Sigmoid colon (tissue), 7 donors: ENCODE measurements around the gene ZC3H11A. TPM values are rescaled to one million over a fixed set of nuclear protein-coding genes. Genes with fewer than 3 reads are reported as not detected.

ENCODE experiments used
- DNase-seq: peaks from one replicate; pipeline ENCODE4 v3.0.0-alpha.2; 2019
- H3K27ac ChIP-seq, 4 donors: fragments of 200-600 bp; sonication (generic); one replicate each; pipeline ENCODE4 v1.5.1; 2016 to 2019; ENCODE audit warnings: mild to moderate bottlenecking in 1 of 4
- H3K27me3 ChIP-seq, 3 donors: fragments of 200-600 bp; sonication (generic); one replicate each; pipeline ENCODE4 v1.5.1; 2019; ENCODE audit warnings: mild to moderate bottlenecking in 1 of 3
- H3K36me3 ChIP-seq, 4 donors: fragments of 200-600 bp; sonication (generic); one replicate each; pipeline ENCODE4 v1.5.1; 2016 to 2019
- H3K4me1 ChIP-seq, 4 donors: fragments of 200-600 bp; sonication (generic); one replicate each; pipeline ENCODE4 v1.5.1; 2017 to 2019
- H3K4me3 ChIP-seq, 4 donors: fragments of 200-600 bp; sonication (generic); one replicate each; pipeline ENCODE4 v1.5.1; 2017 to 2019; ENCODE audit warnings: mild to moderate bottlenecking in 2 of 4, moderate library complexity in 1 of 4
- H3K9me3 ChIP-seq, 4 donors: fragments of 200-600 bp in 3 of 4; sonication (generic) in 3 of 4; one replicate each; pipeline versions ENCODE4 v1.5.1 to v1.6.1; 2013 to 2019
- EP300 ChIP-seq, 4 donors: sonication (generic); formaldehyde crosslinking; IDR thresholded peaks; one replicate each; pipeline ENCODE4 v1.6.1; 2017; ENCODE audit warnings: antibody characterized with exemption in 4 of 4
- POLR2A ChIP-seq, 2 donors: fragments of 450-650 bp; IDR thresholded peaks; one replicate each; pipeline ENCODE4 v1.6.1; 2016; ENCODE audit warnings: antibody characterized with exemption in 2 of 2, mild to moderate bottlenecking in 2 of 2, moderate library complexity in 2 of 2
- POLR2AphosphoS5 ChIP-seq, 4 donors: sonication (generic); formaldehyde crosslinking; IDR thresholded peaks; one replicate each; pipeline ENCODE4 v1.6.1; 2017; ENCODE audit warnings: antibody characterized with exemption in 4 of 4
- WGBS, 2 donors: extraction: QIAGEN DNeasy Blood & Tissue Kit; methylation state at CpG; one replicate each; pipeline ENCODE4 v1.1.7; 2013; 5-methylcytosine and 5-hydroxymethylcytosine counted together
- intact Hi-C: fragments of 100-400 bp; cut with DNase I; formaldehyde crosslinking; loops from one replicate; pipeline ENCODE4 v1.15.1; 2023
- polyA plus RNA-seq, 3 donors: library from polyadenylated mRNA; stranded (reverse); fragments of 200-250 nt; gene quantifications; one replicate each; pipeline ENCODE4 v1.2.3, GENCODE V29; 2013
- total RNA-seq, 4 donors: library from RNA; depleted of rRNA; stranded (reverse); fragments of >200 nt; gene quantifications; one replicate each; pipeline ENCODE4 v1.1.0, GENCODE V29; 2016
- TF ChIP-seq, protein P1 (sequence below), 4 experiments: fragments of 450-650 bp in 3 of 4; fragments of 200-600 bp in 1 of 4; IDR thresholded peaks; one replicate each; pipeline ENCODE4 v1.5.1; 2016 to 2019; ENCODE audit warnings: antibody characterized with exemption in 4 of 4, mild to moderate bottlenecking in 3 of 4, moderate library complexity in 2 of 4
- donor health status: healthy with polysubstance abuse.
- donor health status: Bipolar disorder and iron deficiency.
- donor health status: healthy.

ZC3H11A gene
- total and polyA plus RNA-seq, 7 donors, result 17.8 to 111 (median 84.9) TPM

DNA sequence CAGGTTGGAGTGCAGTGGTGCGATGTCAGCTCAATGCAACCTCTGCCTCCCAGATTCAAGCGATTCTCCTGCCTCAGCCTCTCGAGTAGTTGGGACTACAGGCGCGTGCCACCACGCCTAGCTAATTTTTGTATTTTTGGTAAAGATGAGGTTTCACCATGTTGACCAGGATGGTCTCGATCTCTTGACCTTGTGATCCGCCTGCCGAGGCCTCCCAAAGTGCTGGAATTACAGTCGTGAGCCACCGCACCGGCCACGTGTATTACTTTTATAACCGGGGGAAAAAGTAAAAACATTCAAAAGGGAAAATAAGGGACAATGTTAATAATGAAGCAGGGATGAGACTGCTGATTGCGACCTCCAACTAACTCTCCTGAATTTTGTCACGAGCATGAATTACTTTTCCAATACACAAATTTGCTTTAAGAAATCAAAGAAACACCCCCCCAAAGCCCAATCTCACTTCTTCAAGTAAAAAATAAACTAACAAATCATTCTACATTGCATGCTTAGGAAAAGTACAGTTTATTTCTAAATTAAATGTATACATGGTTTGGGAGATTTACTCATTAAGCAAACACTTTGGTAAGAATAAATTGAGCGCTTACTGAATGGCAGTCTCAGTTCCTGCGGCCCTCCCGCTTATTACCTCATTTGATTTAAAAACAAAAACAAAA lies 521 bp upstream of the ZC3H11A start:
- TF ChIP-seq POLR2A (IDR thresholded peaks at IDR 0.05), result no peak
- no peak for TF ChIP-seq EP300 (IDR thresholded peaks at IDR 0.05)
- TF ChIP-seq POLR2AphosphoS5 (IDR thresholded peaks at IDR 0.05), result no peak
- TF ChIP-seq, protein P1, sequence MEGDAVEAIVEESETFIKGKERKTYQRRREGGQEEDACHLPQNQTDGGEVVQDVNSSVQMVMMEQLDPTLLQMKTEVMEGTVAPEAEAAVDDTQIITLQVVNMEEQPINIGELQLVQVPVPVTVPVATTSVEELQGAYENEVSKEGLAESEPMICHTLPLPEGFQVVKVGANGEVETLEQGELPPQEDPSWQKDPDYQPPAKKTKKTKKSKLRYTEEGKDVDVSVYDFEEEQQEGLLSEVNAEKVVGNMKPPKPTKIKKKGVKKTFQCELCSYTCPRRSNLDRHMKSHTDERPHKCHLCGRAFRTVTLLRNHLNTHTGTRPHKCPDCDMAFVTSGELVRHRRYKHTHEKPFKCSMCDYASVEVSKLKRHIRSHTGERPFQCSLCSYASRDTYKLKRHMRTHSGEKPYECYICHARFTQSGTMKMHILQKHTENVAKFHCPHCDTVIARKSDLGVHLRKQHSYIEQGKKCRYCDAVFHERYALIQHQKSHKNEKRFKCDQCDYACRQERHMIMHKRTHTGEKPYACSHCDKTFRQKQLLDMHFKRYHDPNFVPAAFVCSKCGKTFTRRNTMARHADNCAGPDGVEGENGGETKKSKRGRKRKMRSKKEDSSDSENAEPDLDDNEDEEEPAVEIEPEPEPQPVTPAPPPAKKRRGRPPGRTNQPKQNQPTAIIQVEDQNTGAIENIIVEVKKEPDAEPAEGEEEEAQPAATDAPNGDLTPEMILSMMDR (IDR thresholded peaks at IDR 0.05), result no peak
- DNase-seq, result no peak
- 75% methylated on average over 19 of the region's 19 CpGs for WGBS, 2 donors
- H3K9me3 ChIP-seq, result no peaks in the 10 kb centered on the region
- peaks cover 0 to 15% (median 0%) of the 10 kb centered on the region in 4 donors for H3K36me3 ChIP-seq
- H3K27me3 ChIP-seq, result no peaks in the 10 kb centered on the region
- H3K27ac ChIP-seq, result peak overlapping the region; percentile 92 to 99 (median 96)
- intact Hi-C loops, result loop anchor here (2.0 to 10.0 kb wide), 5 partner anchors 24 to 293 kb away; no protein-coding TSS in a partner anchor
- H3K4me3 ChIP-seq, result peak overlapping the region; percentile 68 to 90 (median 78)
- H3K4me1 ChIP-seq, result peaks cover 0 to 39% (median 36%) of the 10 kb centered on the region in 4 donors

DNA sequence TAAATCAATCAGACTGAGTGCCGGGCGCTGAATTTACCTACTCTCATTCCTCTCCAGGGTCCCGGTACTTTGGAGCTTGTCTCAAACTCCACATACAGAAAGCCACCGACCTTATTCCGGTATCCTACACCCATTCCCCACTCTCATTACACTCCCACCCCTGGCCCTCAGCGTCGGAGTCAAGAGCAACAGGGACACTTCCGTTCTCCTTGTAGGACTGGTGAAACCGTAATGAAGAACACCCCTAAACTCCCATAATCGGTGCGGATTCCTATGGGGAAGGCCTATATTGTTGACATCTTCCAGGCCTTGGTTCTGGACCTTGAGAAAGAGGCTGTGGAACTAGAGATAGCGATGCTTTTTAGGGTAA lies 798 bp downstream of the ZC3H11A start:
- 1% methylated on average over 12 of the region's 12 CpGs for WGBS, 2 donors
- Histone ChIP-seq H3K9me3 (no peaks in the 10 kb centered on the region), H3K27ac (peak overlapping the region; percentile 92 to 99 (median 96)), H3K27me3 (no peaks in the 10 kb centered on the region), H3K4me3 (peak overlapping the region; percentile 68 to 90 (median 78)), H3K36me3 (peaks cover 0 to 15% (median 0%) of the 10 kb centered on the region in 4 donors), H3K4me1 (peaks cover 0 to 52% (median 47%) of the 10 kb centered on the region in 4 donors)
- intact Hi-C loops, result loop anchor here (5.0 to 10.0 kb wide), 4 partner anchors 59 to 294 kb away; no protein-coding TSS in a partner anchor
- TF ChIP-seq POLR2AphosphoS5 (IDR thresholded peaks at IDR 0.05) (peak in 1 of 4 donors; percentile 13), POLR2A (IDR thresholded peaks at IDR 0.05) (no peak)
- DNase-seq, result no peak

DNA sequence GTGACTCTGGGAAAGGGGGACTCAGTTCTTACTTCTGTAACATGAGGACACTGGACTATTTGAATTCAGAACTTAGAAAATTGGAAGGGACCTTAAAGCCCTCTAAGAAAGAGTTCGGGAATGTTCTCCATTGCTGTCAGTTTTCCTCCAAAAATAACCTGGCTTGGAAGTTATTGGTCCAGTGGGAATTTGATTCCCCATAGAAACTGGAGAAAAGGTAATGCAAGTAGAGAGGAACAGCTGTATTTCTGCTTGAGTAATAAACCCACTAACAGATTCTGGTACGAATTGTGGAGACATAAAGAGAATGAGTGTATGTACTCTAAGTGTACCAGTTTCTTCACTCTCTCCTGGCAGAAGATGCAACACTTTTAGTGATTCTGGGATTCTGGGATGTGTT lies 1.8 kb downstream of the ZC3H11A start:
- Histone ChIP-seq H3K4me3 (peak overlapping the region in 2 of 4 donors; percentile 68 to 90), H3K4me1 (peaks cover 0 to 61% (median 55%) of the 10 kb centered on the region in 4 donors), H3K27ac (peak overlapping the region in 2 of 4 donors; percentile 96 to 99), H3K9me3 (no peaks in the 10 kb centered on the region), H3K36me3 (peaks cover 0 to 15% (median 0%) of the 10 kb centered on the region in 4 donors), H3K27me3 (no peaks in the 10 kb centered on the region)
- DNase-seq, result no peak
- intact Hi-C loops, result loop anchor here (5.0 to 10.0 kb wide), 4 partner anchors 60 to 295 kb away; no protein-coding TSS in a partner anchor
- TF ChIP-seq, protein P1 (IDR thresholded peaks at IDR 0.05), result no peak
- TF ChIP-seq POLR2A (IDR thresholded peaks at IDR 0.05) (no peak), POLR2AphosphoS5 (IDR thresholded peaks at IDR 0.05) (no peak), EP300 (IDR thresholded peaks at IDR 0.05) (no peak)
- WGBS, 2 donors, result 81 to 87% methylated on average over 2 of the region's 2 CpGs

DNA sequence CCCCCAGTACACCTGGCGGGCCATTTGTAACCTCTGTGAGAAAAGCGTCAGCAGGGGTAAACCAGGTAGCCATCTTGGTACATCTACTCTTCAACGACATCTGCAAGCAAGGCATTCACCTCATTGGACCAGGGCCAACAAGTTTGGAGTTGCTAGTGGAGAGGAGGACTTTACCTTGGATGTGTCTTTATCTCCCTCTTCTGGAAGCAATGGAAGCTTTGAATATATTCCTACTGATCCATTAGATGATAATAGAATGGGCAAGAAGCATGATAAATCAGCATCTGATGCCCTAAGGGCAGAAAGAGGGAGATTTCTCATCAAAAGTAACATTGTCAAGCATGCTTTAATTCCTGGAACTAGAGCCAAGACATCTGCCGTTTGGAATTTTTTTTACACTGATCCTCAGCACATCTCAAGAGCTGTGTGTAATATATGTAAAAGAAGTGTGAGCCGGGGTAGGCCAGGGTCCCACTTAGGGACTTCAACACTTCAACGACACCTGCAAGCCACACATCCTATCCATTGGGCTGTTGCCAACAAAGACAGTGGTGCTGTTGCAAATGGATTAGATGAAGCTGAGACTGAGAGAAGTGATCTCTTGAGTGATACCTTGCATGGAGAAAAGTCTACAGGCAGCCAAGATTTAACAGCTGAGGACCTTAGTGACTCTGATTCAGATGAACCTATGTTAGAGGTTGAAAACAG lies 2.7 kb downstream of the ZC3H11A start:
- H3K9me3 ChIP-seq, result no peaks in the 10 kb centered on the region
- H3K4me3 ChIP-seq, result no peak overlapping the region
- H3K27ac ChIP-seq, result peak overlapping the region in 2 of 4 donors; percentile 96 to 99
- peak; percentile 69 for DNase-seq
- H3K27me3 ChIP-seq, result no peaks in the 10 kb centered on the region
- intact Hi-C loops, result loop anchor here (5.0 to 10.0 kb wide), 4 partner anchors 61 to 296 kb away; no protein-coding TSS in a partner anchor
- TF ChIP-seq POLR2AphosphoS5 (IDR thresholded peaks at IDR 0.05) (no peak), EP300 (IDR thresholded peaks at IDR 0.05) (no peak), POLR2A (IDR thresholded peaks at IDR 0.05) (no peak)
- TF ChIP-seq, protein P1 (IDR thresholded peaks at IDR 0.05), result no peak
- peaks cover 0 to 17% (median under 1%) of the 10 kb centered on the region in 4 donors for H3K36me3 ChIP-seq
- 82% methylated on average over 6 of the region's 6 CpGs for WGBS, 2 donors
- peaks cover 0 to 67% (median 59%) of the 10 kb centered on the region in 4 donors for H3K4me1 ChIP-seq

DNA sequence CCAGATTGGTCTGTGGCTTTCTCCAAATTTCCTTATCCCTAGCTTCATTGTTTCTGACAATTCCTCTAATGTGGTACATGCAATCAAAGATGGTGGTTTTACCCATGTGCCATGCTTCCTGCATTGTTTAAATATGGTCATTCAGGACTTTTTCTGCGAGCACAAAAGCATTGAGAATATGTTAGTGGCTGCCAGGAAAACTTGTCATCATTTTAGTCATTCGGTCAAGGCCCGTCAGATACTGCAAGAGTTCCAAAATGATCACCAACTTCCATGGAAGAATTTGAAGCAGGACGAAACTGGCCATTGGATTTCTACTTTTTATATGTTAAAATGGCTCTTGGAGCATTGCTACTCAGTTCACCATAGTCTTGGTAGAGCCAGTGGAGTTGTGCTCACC lies 3.7 kb downstream of the ZC3H11A start:
- intact Hi-C loops, result loop anchor here (5.0 to 10.0 kb wide), 4 partner anchors 62 to 297 kb away; no protein-coding TSS in a partner anchor
- H3K9me3 ChIP-seq, result no peaks in the 10 kb centered on the region
- H3K4me3 ChIP-seq, result no peak overlapping the region
- H3K27ac ChIP-seq, result no peak overlapping the region
- TF ChIP-seq POLR2AphosphoS5 (IDR thresholded peaks at IDR 0.05) (no peak), EP300 (IDR thresholded peaks at IDR 0.05) (no peak), POLR2A (IDR thresholded peaks at IDR 0.05) (no peak)
- TF ChIP-seq, protein P1 (IDR thresholded peaks at IDR 0.05), result no peak
- peaks cover 0 to 27% (median 4%) of the 10 kb centered on the region in 4 donors for H3K36me3 ChIP-seq
- H3K4me1 ChIP-seq, result peaks cover 0 to 75% (median 63%) of the 10 kb centered on the region in 4 donors
- no peak for DNase-seq
- WGBS, 2 donors, result 93 to 95% methylated on average over 4 of the region's 4 CpGs
- no peaks in the 10 kb centered on the region for H3K27me3 ChIP-seq
